Stimulated activated CD4-positive, alpha-beta T cell treated with anti-CD3 and anti-CD28 coated beads, Interleukin-4, amount 100 ng/mL, for 24 hours (primary cell): Measurements from ENCODE around the gene DMRTC2.

Experiments
- DNase-seq: peaks from one replicate; pipeline ENCODE4 v3.0.0-alpha.2; 2020

The DMRTC2 gene

DNA sequence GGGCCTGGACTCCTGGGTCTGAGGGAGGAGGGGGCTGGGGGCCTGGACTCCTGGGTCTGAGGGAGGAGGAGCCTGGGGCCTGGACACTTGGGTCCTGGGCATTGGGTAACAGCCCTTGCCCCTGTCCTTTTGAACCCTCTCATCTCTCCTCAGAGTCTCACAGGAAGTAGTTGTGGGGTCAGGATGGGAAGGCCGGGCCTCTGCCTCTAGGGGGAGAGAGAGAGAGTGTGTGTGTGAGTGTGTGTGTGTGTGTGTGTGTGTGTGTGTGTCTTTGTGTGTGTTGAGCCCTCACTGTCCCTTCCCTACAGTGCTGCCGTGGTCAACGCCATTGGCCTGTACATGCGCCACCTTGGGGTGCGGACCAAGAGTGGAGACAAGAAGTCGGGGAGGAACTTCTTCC, 49.1 kb downstream of the DMRTC2 start:
- DNase-seq = no peak

DNA sequence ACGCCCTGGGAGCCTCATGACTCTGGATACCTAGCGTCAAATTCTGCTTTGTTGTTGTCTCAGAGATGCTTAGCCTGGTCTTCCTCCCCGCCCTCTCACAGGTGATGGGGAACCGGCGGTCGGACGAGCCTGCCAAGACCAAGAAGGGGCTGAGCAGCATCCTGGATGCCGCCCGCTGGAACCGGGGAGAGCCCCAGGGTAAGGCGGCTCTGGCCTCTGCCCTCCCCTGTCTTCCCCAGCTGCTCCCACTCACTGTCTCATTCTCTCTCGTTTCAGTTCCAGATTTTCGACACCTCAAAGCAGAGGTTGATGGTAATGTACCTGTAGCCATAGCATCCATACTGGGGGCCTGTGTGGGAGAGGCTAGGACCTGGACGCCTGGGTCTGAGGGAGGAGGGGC, 49.5 kb downstream of the DMRTC2 start:
- DNase-seq = no peak

DNA sequence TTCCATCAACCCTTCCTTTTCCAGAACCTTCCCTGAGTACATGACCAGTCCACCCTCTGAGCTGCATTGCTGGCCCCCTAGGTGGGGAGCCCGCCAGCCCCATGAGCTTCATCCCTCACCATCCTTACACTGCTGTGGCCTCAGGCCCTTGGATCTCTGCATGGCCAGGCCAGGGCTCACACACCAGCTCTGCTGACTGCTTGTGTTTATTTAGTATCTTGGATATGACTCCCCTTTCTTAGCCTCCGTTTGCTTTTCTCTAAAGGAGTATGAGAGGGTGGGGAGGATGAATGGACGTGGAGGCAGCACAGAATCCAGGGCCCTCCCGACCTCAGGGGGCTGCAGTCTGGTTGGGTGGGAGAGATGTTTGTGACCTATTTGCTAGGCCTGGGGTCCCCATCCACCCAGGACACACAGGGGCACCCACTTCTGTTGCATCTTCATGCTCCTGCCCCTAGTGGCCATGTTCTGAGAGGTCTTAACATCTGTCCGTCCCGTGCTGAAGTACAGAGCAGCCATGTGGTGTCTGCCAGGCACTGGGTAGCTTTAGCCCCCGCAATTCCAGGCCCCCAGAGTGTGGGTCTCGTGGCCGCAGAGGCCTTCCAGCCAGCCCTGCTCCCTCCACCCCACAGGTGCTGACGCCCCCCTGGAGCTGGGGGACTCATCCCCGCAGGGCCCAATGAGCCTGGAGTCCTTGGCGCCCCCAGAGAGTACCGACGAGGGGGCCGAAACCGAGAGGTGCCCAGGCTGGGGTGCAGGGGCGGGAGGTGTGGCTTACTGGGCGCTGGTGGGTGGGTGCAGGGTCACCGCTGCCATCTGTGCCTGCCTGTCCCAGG, 51.1 kb downstream of the DMRTC2 start:
- DNase-seq = no peak

DNA sequence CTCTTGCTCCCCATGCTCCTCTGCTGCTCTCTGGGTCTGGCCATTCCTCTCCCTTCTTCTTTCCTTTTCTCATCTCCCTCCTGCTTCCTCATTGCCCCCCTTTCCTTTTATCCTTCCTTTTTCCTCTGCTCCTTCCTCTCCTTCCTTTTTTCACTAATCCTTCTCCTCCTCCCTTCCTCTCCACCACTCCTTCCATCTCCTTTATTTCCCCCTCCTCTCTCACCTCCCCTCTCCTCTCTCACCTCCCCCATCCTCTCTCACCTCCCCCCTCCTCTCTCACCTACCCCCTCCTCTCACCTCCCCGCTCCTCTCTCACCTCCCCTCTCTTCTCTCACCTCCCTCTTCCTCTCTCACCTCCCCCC, 51.7 kb downstream of the DMRTC2 start:
- DNase-seq = no peak

DNA sequence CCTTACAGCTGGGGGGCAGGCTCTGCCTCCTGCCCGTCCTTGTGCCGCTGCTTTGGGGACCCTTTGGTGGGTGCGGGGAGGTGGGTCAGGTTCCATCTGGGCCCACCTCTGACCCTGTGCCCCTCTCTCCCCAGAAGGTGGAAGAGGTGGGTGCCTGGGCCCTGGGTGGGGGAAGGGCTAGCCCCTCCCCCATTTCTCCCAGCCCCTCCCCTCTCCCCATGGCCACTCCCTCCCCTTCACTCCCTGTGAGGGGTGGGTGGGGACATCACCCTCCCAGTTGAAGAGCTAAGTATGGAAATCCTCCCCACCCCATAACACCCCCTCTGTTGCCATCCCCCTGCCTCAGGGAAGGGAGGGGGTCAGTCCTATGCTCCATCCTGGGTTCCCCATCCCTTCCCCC, 52.3 kb downstream of the DMRTC2 start:
- DNase-seq = no peak

DNA sequence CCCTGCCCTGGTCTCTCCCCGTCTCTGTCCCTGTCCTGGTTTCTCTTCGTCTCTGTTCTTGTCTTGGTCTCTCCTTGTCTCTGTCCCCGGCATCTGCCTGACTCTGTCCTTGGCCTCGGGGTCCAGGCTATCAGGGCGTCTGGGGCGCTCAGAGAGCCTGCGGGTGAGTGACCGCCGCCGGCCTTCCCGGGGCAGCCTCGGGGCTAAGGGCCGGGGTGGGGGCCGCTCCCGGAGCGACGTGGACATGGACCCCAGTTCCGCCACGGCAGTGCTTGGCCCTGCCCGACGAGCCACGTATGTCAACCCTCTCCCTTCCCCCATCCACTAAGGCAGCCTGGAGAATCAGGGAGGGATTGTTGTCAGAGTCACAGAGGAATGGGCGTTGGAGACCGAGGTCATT, 53.0 kb downstream of the DMRTC2 start:
- DNase-seq = no peak

DNA sequence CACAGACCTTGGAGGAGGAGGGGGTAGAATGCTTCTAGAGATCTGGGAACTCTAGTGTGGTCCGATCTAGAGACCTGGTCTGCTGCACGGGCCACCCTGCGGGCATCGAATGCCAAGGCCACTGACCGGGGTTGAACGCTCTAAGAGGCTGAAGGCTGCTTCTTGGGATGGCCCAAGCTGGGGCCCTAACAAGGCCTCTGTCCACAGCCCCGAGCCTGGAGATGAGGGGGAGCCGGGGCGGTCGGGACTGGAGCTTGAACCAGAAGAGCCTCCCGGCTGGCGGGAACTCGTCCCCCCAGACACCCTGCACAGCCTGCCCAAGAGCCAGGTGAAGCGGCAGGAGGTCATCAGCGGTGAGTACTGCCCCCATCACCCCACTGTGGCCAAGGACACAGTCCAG, 53.4 kb downstream of the DMRTC2 start:
- no peak for DNase-seq
